Left hindlimb (tissue), 1 donor: ENCODE data around the gene SH3BP2.

ENCODE experiments used
- DNase-seq: peaks from one replicate; pipeline ENCODE4 v3.0.0-alpha.2; 2018

The SH3BP2 gene

GRCh38 chr4:2882341-2882740 lies 89.5 kb downstream of the SH3BP2 start:
- no peak for DNase-seq

GRCh38 chr4:2886161-2886560 lies 93.3 kb downstream of the SH3BP2 start:
- DNase-seq: no peak

GRCh38 chr4:2886622-2887021 lies 93.7 kb downstream of the SH3BP2 start:
- DNase-seq: no peak

- DNase-seq: no peak
Measured at GRCh38 chr4:2887343-2887742, 94.5 kb downstream of the SH3BP2 start.

GRCh38 chr4:2888886-2889285 lies 96.0 kb downstream of the SH3BP2 start:
- DNase-seq: peak; percentile 41
